ENCODE measurements around the gene GSN.

The GSN gene

DNA sequence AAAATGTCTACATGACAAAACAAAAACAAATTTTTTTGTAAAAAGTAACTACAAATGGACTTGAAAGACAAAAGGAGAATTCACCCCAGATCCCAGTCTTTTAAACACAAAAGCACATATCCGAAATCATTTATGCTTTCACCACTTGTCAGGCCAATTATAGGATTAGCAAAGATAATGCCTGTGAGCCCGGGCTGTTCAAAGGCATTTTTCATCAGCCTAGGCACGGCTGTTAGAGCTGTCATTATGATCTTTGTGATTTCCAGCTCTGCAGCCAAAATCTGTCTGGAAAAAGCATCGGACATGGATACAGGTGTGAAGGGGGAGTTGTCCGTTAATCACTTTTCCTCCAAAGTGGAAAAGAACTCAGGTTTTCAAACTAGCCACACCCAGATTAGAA, 42.7 kb upstream of the GSN start:
- no peak overlapping the region for H3K27ac ChIP-seq (ENCODE audit: low read depth, low read length, poor library complexity, severe bottlenecking)
- TF ChIP-seq EZH2 (IDR thresholded peaks at IDR 0.05; ENCODE audit: borderline replicate concordance, low read length), result no peak
- TF ChIP-seq, protein P1, sequence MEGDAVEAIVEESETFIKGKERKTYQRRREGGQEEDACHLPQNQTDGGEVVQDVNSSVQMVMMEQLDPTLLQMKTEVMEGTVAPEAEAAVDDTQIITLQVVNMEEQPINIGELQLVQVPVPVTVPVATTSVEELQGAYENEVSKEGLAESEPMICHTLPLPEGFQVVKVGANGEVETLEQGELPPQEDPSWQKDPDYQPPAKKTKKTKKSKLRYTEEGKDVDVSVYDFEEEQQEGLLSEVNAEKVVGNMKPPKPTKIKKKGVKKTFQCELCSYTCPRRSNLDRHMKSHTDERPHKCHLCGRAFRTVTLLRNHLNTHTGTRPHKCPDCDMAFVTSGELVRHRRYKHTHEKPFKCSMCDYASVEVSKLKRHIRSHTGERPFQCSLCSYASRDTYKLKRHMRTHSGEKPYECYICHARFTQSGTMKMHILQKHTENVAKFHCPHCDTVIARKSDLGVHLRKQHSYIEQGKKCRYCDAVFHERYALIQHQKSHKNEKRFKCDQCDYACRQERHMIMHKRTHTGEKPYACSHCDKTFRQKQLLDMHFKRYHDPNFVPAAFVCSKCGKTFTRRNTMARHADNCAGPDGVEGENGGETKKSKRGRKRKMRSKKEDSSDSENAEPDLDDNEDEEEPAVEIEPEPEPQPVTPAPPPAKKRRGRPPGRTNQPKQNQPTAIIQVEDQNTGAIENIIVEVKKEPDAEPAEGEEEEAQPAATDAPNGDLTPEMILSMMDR (IDR thresholded peaks at IDR 0.05; ENCODE audit: low read length), result no peak
- no peaks in the 10 kb centered on the region for H4K20me1 ChIP-seq (ENCODE audit: insufficient read depth, low read length)
- no peaks in the 10 kb centered on the region for H3F3A ChIP-seq (ENCODE audit: insufficient read depth, low read length)
- no peaks in the 10 kb centered on the region for H3K79me2 ChIP-seq (ENCODE audit: insufficient read depth, low read length)
- H3K9me3 ChIP-seq (ENCODE audit: low read length), result no peaks in the 10 kb centered on the region
- H3K4me2 ChIP-seq (ENCODE audit: low read length), result no peak overlapping the region
- H3K9ac ChIP-seq (ENCODE audit: low read length), result no peak overlapping the region
- no peaks in the 10 kb centered on the region for H3K9me2 ChIP-seq (ENCODE audit: low read depth, low read length)
- H3K4me3 ChIP-seq (ENCODE audit: low read depth, low read length, poor library complexity, severe bottlenecking), result no peak overlapping the region
- no peaks in the 10 kb centered on the region for H3K36me3 ChIP-seq (ENCODE audit: insufficient read depth, low read length)
- no peak overlapping the region for H2AFZ ChIP-seq (ENCODE audit: low read length)
- no peaks in the 10 kb centered on the region for H3K27me3 ChIP-seq (ENCODE audit: insufficient read depth, low read length)
- no peaks in the 10 kb centered on the region for H3K4me1 ChIP-seq (ENCODE audit: insufficient read depth, low read length, severe bottlenecking)

DNA sequence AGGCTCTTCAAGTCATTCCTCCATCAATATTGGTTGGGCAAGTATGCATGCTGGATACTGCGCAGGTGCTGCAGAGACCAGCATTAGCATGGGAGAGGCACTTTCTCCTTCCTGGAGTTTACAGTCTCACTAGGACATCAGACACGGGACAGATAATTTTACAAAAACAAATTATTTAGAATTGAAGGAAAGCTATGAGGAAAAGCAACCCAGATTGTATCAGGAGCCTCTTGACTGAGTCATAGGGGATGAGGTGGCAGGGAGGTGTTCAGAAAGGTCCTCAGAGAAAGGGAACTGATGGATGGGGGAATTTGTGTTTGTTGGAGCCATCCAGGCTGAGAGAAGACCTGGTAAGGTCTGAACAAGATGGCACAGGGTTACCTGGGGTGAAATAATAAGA, 41.8 kb upstream of the GSN start:
- H2AFZ ChIP-seq (ENCODE audit: low read length), result no peak overlapping the region
- H3K27ac ChIP-seq (ENCODE audit: low read depth, low read length, poor library complexity, severe bottlenecking), result no peak overlapping the region

DNA sequence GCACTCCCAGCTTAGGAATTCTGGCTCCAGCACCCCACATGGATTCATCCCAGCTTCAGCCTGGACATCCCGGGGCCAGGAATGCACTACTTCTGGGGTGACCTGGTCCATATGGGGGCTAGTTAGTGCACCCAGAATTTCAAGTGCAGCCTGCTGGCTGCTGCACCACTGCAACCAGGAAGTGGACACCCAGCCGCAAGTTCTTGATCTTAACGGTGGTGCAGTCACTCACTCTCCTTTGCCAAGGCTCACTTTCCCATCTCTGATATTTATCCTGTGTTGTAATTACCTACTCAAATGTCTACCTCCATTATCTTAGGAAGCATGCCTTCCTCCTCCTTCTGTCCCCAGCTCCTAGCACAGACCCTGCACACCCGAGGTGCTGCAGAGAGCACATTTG, 40.1 kb upstream of the GSN start:
- Histone ChIP-seq H3K9ac (ENCODE audit: low read length) (no peak overlapping the region), H3K79me2 (ENCODE audit: insufficient read depth, low read length) (no peaks in the 10 kb centered on the region), H3K27me3 (ENCODE audit: insufficient read depth, low read length) (no peaks in the 10 kb centered on the region), H3K4me2 (ENCODE audit: low read length) (no peak overlapping the region), H3K4me3 (ENCODE audit: low read depth, low read length, poor library complexity, severe bottlenecking) (no peak overlapping the region), H3F3A (ENCODE audit: insufficient read depth, low read length) (no peaks in the 10 kb centered on the region), H3K36me3 (ENCODE audit: insufficient read depth, low read length) (no peaks in the 10 kb centered on the region), H3K27ac (ENCODE audit: low read depth, low read length, poor library complexity, severe bottlenecking) (no peak overlapping the region), H4K20me1 (ENCODE audit: insufficient read depth, low read length) (no peaks in the 10 kb centered on the region), H3K4me1 (ENCODE audit: insufficient read depth, low read length, severe bottlenecking) (no peaks in the 10 kb centered on the region), H2AFZ (ENCODE audit: low read length) (no peak overlapping the region), H3K9me3 (ENCODE audit: low read length) (no peaks in the 10 kb centered on the region), H3K9me2 (ENCODE audit: low read depth, low read length) (no peaks in the 10 kb centered on the region)
- no peak for TF ChIP-seq EZH2 (IDR thresholded peaks at IDR 0.05; ENCODE audit: borderline replicate concordance, low read length)
- TF ChIP-seq, protein P1 (IDR thresholded peaks at IDR 0.05; ENCODE audit: low read length), result no peak

More for the DNA sequence above, 41.8 kb upstream of the GSN start:
- H3K27me3 ChIP-seq (ENCODE audit: insufficient read depth, low read length), result no peaks in the 10 kb centered on the region
- H3K4me3 ChIP-seq (ENCODE audit: low read depth, low read length, poor library complexity, severe bottlenecking), result no peak overlapping the region
- no peaks in the 10 kb centered on the region for H3K9me3 ChIP-seq (ENCODE audit: low read length)
- H3K4me1 ChIP-seq (ENCODE audit: insufficient read depth, low read length, severe bottlenecking), result no peaks in the 10 kb centered on the region
- H4K20me1 ChIP-seq (ENCODE audit: insufficient read depth, low read length), result no peaks in the 10 kb centered on the region
- H3K9ac ChIP-seq (ENCODE audit: low read length), result no peak overlapping the region
- H3K9me2 ChIP-seq (ENCODE audit: low read depth, low read length), result no peaks in the 10 kb centered on the region
- H3K4me2 ChIP-seq (ENCODE audit: low read length), result no peak overlapping the region
- TF ChIP-seq, protein P1 (IDR thresholded peaks at IDR 0.05; ENCODE audit: low read length), result no peak
- H3K36me3 ChIP-seq (ENCODE audit: insufficient read depth, low read length), result no peaks in the 10 kb centered on the region
- H3K79me2 ChIP-seq (ENCODE audit: insufficient read depth, low read length), result no peaks in the 10 kb centered on the region
- H3F3A ChIP-seq (ENCODE audit: insufficient read depth, low read length), result no peaks in the 10 kb centered on the region

Measured in OCI-LY1 (cell line).